ENCODE results near the gene CADM2.
A peak's percentile ranks its signal among the peaks of the same experiment; 100 is the strongest.
"Not testable (repeated sequence)": the region's sequence is repeated elsewhere in the genome, so short reads cannot be mapped to it uniquely, and the experiment has no call there.

CADM2 gene

DNA sequence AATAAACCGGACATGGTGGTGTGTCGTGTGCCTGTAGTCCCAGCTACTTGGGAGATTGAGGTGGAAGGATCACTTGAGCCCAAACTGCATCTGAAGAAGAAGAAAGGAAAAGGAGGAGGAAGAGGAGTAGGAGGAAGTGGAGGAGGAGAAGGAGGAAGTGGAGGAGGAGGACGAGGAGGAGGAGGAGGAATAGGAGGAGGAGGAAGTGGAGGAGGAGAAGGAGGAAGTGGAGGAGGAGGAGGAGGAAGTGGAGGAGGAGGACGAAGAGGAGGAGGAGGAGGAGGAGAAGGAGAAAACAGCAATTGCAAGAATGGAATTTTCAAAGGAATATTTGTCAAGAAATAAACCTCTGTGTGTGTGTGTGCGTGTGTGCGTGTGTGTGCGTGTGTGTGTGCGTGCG, 528.6 kb downstream of the CADM2 start:
- no peak for TF ChIP-seq Cebpa-rat (IDR thresholded peaks at IDR 0.05)
- peak overlapping the region in 1 of 11 experiments; percentile 29; a peak in 4 of 22 replicates for H3K4me2 ChIP-seq
- H3K36me3 ChIP-seq: no peaks in the 10 kb centered on the region
- no peak overlapping the region for H3K27ac ChIP-seq
- H4K20me1 ChIP-seq: no peaks in the 10 kb centered on the region
- H3K9me3 ChIP-seq (replicated peaks in 1 of 11): peaks cover 0 to 7% (median 0%) of the 10 kb centered on the region in 11 experiments; a peak in 2 of 22 replicates
- H3K9ac ChIP-seq: no peak overlapping the region
- H3K27me3 ChIP-seq: no peaks in the 10 kb centered on the region
- no peak overlapping the region for H3K4me3 ChIP-seq
- H3K4me1 ChIP-seq: peaks cover 0 to 11% (median 0%) of the 10 kb centered on the region in 10 experiments; a peak in 3 of 20 replicates

DNA sequence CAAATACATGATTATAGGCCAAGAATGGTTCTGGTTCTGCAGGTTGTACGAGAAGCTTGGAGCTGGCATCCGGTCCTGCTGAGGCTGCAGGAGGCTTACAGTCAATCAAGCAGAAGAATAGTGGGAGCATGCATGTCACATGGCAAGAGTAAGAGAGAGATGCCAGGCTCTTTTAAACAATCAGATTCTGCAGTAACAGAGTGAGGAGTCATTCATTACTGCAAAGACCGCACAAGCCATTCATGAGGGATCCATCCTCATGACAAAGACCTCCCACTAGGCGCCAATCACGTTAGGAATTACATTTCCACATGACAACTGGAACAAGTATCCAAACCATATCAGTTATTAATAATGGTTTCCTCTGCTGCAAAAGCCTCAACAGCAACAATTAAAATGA, 536.8 kb downstream of the CADM2 start:
- no peak overlapping the region for H3K4me3 ChIP-seq
- no peaks in the 10 kb centered on the region for H3K4me1 ChIP-seq
- H3K27ac ChIP-seq: no peak overlapping the region
- no peaks in the 10 kb centered on the region for H4K20me1 ChIP-seq
- H3K9me3 ChIP-seq (replicated peaks in 1 of 11): no peaks in the 10 kb centered on the region
- no peaks in the 10 kb centered on the region for H3K36me3 ChIP-seq
- no peaks in the 10 kb centered on the region for H3K27me3 ChIP-seq
- H3K4me2 ChIP-seq: no peak overlapping the region
- H3K9ac ChIP-seq: no peak overlapping the region
- TF ChIP-seq Cebpa-rat (IDR thresholded peaks at IDR 0.05): no peak

DNA sequence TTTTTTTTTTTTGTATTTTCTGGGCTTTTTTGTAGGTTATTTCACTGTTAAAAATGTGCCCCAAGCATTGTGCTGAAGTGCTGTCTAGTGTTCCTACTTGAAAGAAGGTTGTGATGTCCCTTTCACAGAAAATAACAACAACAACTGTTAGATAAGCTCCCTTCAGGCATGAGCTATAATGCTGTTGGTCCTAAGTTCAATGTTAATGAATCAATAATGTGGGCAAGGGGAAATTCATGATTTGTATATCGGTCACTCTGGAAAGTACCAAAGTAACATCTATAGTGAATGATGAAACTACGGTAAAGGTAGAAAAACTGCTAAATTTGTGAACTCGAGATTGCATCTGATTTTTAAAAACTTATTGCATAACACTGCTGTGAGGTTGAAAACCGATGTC, 539.4 kb downstream of the CADM2 start:
- Histone ChIP-seq H3K27me3 (no peaks in the 10 kb centered on the region), H3K27ac (no peak overlapping the region), H3K36me3 (no peaks in the 10 kb centered on the region), H3K4me2 (no peak overlapping the region), H3K4me3 (no peak overlapping the region), H4K20me1 (no peaks in the 10 kb centered on the region), H3K9me3 (replicated peaks in 1 of 11) (no peaks in the 10 kb centered on the region), H3K9ac (no peak overlapping the region), H3K4me1 (no peaks in the 10 kb centered on the region)
- no peak for TF ChIP-seq Cebpa-rat (IDR thresholded peaks at IDR 0.05)

DNA sequence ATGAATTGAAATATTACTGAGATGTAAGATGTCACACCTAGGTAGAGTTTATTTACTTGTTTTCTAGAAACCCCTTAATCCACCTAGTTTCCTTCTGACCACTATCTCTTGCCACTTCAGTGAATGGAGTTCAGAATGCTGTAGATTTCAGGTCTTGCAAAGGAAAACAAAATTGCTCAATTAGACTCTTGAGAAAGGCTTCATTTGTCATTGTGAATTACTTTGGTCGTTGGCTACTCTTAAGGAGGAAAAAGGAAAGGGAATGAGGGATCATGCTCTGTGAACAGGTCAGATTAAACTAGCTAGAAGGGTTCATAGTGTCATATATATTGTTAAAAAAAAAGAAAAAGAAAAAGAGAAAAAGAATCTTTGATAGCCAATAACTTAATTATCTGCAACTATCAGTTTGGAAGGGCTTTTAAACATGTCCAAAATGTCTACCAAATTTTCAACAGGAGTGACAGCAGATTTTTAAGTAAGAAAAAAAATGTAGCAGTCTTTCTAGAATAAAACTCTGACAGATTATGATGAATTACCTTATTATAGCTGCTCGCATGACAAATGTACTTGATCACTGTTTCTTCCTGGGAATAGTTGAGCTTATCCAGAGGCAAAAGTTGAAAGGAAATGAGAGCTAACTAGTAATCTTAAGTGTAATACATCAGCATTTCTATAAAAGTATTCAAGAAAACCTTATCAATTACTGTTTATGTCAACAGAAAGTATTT, 543.5 kb downstream of the CADM2 start:
- Histone ChIP-seq H3K27ac (no peak overlapping the region), H3K4me3 (no peak overlapping the region), H3K9me3 (replicated peaks in 1 of 11) (peaks cover 0 to 11% (median 0%) of the 10 kb centered on the region in 11 experiments; a peak in 4 of 22 replicates), H3K9ac (no peak overlapping the region), H4K20me1 (no peaks in the 10 kb centered on the region), H3K36me3 (no peaks in the 10 kb centered on the region), H3K4me2 (no peak overlapping the region), H3K4me1 (no peaks in the 10 kb centered on the region), H3K27me3 (no peaks in the 10 kb centered on the region)
- no peak for TF ChIP-seq Cebpa-rat (IDR thresholded peaks at IDR 0.05)

DNA sequence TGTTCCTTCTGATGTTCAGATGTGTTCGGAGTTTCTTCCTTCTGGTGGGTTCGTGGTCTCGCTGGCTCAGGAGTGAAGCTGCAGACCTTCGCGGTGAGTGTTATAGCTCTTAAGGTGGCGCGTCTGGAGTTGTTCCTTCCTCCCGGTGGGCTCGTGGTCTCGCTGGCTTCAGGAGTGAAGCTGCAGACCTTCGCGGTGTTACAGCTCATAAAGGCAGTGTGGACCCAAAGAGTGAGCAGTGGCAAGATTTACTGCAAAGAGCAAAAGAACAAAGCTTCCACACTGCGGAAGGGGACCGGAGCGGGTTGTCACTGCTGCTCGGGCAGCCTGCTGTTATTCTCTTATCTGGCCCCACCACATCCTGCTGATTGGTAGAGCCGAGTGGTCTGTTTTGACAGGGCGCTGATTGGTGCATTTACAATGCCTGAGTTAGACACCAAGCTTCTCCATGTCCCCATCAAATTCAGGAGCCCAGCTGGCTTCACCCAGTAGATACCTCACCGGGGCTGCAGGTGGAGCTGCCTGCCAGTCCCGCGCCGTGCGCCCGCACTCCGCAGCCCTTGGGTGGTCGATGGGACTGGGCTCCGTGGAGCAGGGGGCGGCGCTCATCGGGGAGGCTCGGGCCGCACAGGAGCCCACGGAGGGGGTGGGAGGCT, 545.5 kb downstream of the CADM2 start:
- not testable (repeated sequence) for H3K27me3 ChIP-seq, H3K4me3 ChIP-seq, H4K20me1 ChIP-seq, H3K4me1 ChIP-seq, H3K9ac ChIP-seq, H3K4me2 ChIP-seq, H3K27ac ChIP-seq, H3K36me3 ChIP-seq
- peaks cover 0 to 11% (median 0%) of the 10 kb centered on the region in 11 experiments; a peak in 4 of 22 replicates for H3K9me3 ChIP-seq (replicated peaks in 1 of 11)

DNA sequence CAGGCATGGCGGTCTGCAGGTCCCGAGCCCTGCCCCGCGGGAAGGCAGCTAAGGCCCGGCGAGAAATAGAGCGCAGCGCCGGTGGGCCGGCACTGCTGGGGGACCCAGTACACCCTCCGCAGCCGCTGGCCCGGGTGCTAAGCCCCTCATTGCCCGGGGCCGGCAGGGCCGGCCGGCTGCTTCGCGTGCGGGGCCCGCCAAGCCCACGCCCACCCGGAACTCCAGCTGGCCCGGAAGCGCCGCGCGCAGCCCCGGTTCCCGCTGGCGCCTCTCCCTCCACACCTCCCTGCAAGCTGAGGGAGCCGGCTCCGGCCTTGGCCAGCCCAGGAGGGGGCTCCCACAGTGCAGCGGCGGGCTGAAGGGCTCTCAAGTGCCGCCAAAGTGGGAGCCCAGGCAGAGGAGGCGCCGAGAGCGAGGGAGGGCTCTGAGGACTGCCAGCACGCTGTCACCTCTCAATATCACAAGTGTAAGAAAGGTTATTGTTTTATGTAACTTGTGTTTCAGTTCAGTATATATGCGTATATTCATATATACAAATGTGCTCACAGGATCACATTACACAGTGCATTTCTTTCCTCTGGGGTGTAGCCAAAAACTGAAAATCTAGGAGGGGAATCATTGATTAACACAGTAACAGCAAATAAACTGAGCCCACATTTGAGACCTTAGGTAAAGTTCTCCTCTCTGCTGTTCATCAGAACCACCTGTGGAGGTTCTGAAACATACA, 546.2 kb downstream of the CADM2 start:
- H3K36me3 ChIP-seq, H3K4me2 ChIP-seq, H3K9ac ChIP-seq, H4K20me1 ChIP-seq, H3K27ac ChIP-seq, H3K27me3 ChIP-seq, H3K4me1 ChIP-seq, H3K4me3 ChIP-seq: not testable (repeated sequence)
- peaks cover 0 to 11% (median 0%) of the 10 kb centered on the region in 11 experiments; a peak in 4 of 22 replicates for H3K9me3 ChIP-seq (replicated peaks in 1 of 11)

DNA sequence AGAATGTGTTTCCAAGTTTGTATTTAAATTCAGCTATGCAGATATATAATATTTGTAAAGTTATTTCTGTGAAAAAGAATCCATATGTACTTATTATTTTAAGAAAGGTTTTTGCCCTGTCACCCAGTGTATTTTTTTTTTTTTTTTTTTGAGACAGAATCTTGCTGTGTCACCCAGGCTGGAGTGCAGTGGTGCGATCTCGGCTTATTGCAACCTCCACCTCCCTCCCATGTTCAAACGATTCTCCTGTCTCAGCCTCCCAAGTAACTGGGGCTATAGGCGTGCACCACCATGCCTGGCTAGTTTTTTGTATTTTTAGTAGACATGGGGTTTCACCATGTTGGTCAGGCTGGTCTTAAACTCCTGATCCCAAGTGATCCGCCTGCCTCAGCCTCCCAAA, 548.3 kb downstream of the CADM2 start:
- not testable (repeated sequence) for H3K27me3 ChIP-seq, H3K4me3 ChIP-seq, H4K20me1 ChIP-seq, H3K36me3 ChIP-seq, H3K9ac ChIP-seq, H3K4me2 ChIP-seq, H3K27ac ChIP-seq, H3K4me1 ChIP-seq
- H3K9me3 ChIP-seq (replicated peaks in 1 of 11): peaks cover 0 to 11% (median 0%) of the 10 kb centered on the region in 11 experiments; a peak in 4 of 22 replicates

DNA sequence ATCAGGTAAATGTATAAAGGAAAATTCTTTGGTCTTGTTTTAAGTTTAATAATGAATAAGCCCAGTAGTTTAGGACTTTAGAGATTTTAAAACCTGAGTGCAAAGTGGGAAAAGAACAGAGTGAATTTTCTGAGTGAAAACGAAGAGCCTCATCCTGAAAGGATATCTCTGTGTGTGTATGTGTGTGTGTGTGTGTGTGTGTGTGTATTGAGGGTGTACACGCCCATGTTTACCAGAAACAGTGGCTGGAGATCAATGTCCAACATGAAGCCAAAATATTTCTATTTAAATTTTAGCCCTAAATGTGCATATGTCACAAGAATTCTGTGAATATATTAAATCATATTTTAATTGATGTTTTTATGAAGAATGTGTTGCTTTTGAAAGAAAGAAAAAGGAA, 549.9 kb downstream of the CADM2 start:
- H3K27me3 ChIP-seq: no peaks in the 10 kb centered on the region
- H3K36me3 ChIP-seq: no peaks in the 10 kb centered on the region
- no peak overlapping the region for H3K27ac ChIP-seq
- H3K9me3 ChIP-seq (replicated peaks in 1 of 11): peaks cover 0 to 11% (median 0%) of the 10 kb centered on the region in 11 experiments; a peak in 4 of 22 replicates
- no peak overlapping the region for H3K4me2 ChIP-seq
- no peaks in the 10 kb centered on the region for H4K20me1 ChIP-seq
- no peak for TF ChIP-seq Cebpa-rat (IDR thresholded peaks at IDR 0.05)
- no peak overlapping the region for H3K4me3 ChIP-seq
- H3K9ac ChIP-seq: no peak overlapping the region
- H3K4me1 ChIP-seq: no peaks in the 10 kb centered on the region

DNA sequence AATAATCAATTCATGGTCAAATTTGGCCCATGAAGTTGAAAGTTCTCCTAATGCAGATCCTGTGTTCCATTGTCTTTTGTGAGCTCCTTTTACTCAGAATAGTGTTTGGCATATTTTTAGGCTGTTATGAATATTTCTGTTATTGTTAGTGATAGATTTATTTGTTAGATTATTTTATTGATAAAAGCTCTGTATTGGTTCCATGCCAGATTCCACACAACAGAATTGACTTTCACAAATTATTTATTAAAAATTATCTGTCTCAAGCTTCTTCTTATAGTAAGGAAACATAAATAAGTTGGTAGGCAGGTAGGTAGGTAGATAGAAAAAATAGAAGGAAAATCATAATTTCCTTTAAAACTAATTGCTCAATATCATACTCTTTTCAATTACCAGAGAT, 557.4 kb downstream of the CADM2 start:
- no peaks in the 10 kb centered on the region for H3K27me3 ChIP-seq
- H3K27ac ChIP-seq: no peak overlapping the region
- H3K4me2 ChIP-seq: no peak overlapping the region
- no peaks in the 10 kb centered on the region for H3K9me3 ChIP-seq (replicated peaks in 1 of 11)
- H3K4me3 ChIP-seq: no peak overlapping the region
- no peak overlapping the region for H3K9ac ChIP-seq
- no peaks in the 10 kb centered on the region for H3K36me3 ChIP-seq
- no peak for TF ChIP-seq Cebpa-rat (IDR thresholded peaks at IDR 0.05)
- no peaks in the 10 kb centered on the region for H4K20me1 ChIP-seq
- H3K4me1 ChIP-seq: no peaks in the 10 kb centered on the region

All from BLaER1 treated with 17β-estradiol and CSF1 and Interleukin-3, amounts not matched to agents 10 nM and 100 nM (cell line).